GM18909 (cell line): ENCODE results near the gene GDNF.

Experiments
- ATAC-seq: cut with Tn5 transposase; IDR thresholded peaks from one replicate; pipeline ENCODE4 v1.9.1; 2021; ENCODE audit warnings: mild to moderate bottlenecking; ENCODE audit not compliant: unreplicated experiment, poor library complexity

The GDNF gene

GRCh38 chr5:37849641-37850040 lies 9.8 kb upstream of the GDNF start:
- no peak for ATAC-seq

GRCh38 chr5:37847978-37848425 lies 8.2 kb upstream of the GDNF start:
- peak; percentile 83 for ATAC-seq

- ATAC-seq = no peak
These were observed 7.0 kb upstream of the GDNF start for GRCh38 chr5:37846786-37847310.

GRCh38 chr5:37844009-37844408 lies 4.2 kb upstream of the GDNF start:
- ATAC-seq = no peak

- no peak for ATAC-seq
These were observed 2.2 kb upstream of the GDNF start for GRCh38 chr5:37842048-37842447.

GRCh38 chr5:37841203-37841602 lies 1.4 kb upstream of the GDNF start:
- ATAC-seq = no peak

- ATAC-seq = no peak
These were observed 503 bp upstream of the GDNF start for GRCh38 chr5:37840053-37841034.

GRCh38 chr5:37838933-37839341 lies 904 bp downstream of the GDNF start:
- ATAC-seq = no peak

GRCh38 chr5:37838152-37838932 lies 1.5 kb downstream of the GDNF start:
- ATAC-seq = no peak

GRCh38 chr5:37837414-37838032 lies 2.3 kb downstream of the GDNF start:
- peak; percentile 61 for ATAC-seq

GRCh38 chr5:37836592-37837413 lies 3.0 kb downstream of the GDNF start:
- ATAC-seq = peak; percentile 1

- no peak for ATAC-seq
These were observed 3.6 kb downstream of the GDNF start for GRCh38 chr5:37836235-37836591.

- ATAC-seq = no peak
These were observed 4.4 kb downstream of the GDNF start for GRCh38 chr5:37835380-37835973.

- ATAC-seq = no peak
These were observed 5.1 kb downstream of the GDNF start for GRCh38 chr5:37834542-37835379.

- ATAC-seq = no peak
These were observed 5.9 kb downstream of the GDNF start for GRCh38 chr5:37833990-37834389.

- no peak for ATAC-seq
These were observed 7.9 kb downstream of the GDNF start for GRCh38 chr5:37831821-37832534.

GRCh38 chr5:37830348-37830747 lies 9.5 kb downstream of the GDNF start:
- no peak for ATAC-seq
